ENCODE measurements around the gene OR2G3.

The OR2G3 gene

GRCh38 chr1:247574664-247575063, 30.7 kb upstream of the OR2G3 start:
- Histone ChIP-seq H3K27me3 (no peaks in the 10 kb centered on the region), H3K4me3 (no peak overlapping the region), H3K4me1 (no peaks in the 10 kb centered on the region), H3K9me3 (no peaks in the 10 kb centered on the region), H3K27ac (no peak overlapping the region), H3K36me3 (no peaks in the 10 kb centered on the region)
- no peak for TF ChIP-seq CTCF (IDR thresholded peaks at IDR 0.05)
- no peak for DNase-seq
- intact Hi-C loops (cut with DNase I; ENCODE audit: low total_unique reads) = no loop called here

- no peak overlapping the region for H3K27ac ChIP-seq
- H3K9me3 ChIP-seq = no peaks in the 10 kb centered on the region
- H3K4me1 ChIP-seq = no peaks in the 10 kb centered on the region
- intact Hi-C loops (cut with DNase I; ENCODE audit: low total_unique reads) = no loop called here
- H3K36me3 ChIP-seq = no peaks in the 10 kb centered on the region
- DNase-seq = no peak
- TF ChIP-seq CTCF (IDR thresholded peaks at IDR 0.05) = no peak
- H3K27me3 ChIP-seq = no peaks in the 10 kb centered on the region
- no peak overlapping the region for H3K4me3 ChIP-seq
Observed at GRCh38 chr1:247576514-247576913, 28.9 kb upstream of the OR2G3 start.

GRCh38 chr1:247578946-247579460, 26.4 kb upstream of the OR2G3 start:
- Histone ChIP-seq H3K4me3 (no peak overlapping the region), H3K36me3 (no peaks in the 10 kb centered on the region), H3K9me3 (no peaks in the 10 kb centered on the region), H3K4me1 (no peaks in the 10 kb centered on the region), H3K27ac (no peak overlapping the region), H3K27me3 (no peaks in the 10 kb centered on the region)
- TF ChIP-seq CTCF (IDR thresholded peaks at IDR 0.05) = no peak
- no peak for DNase-seq
- intact Hi-C loops (cut with DNase I; ENCODE audit: low total_unique reads) = no loop called here

GRCh38 chr1:247588060-247588459, 17.3 kb upstream of the OR2G3 start, which contains the start of gene OR2G2:
TSS of gene OR2G2 (plus strand) at chr1:247588360. CDS start at chr1:247588360, 0 bp downstream.
- Histone ChIP-seq H3K4me3 (no peak within 1 kb of the TSS), H3K27ac (no peak within 1 kb of the TSS), H3K36me3 (no peaks in the 10 kb centered on the region), H3K4me1 (no peaks in the 10 kb centered on the region), H3K9me3 (peaks cover 0 to 4% (median 0%) of the 10 kb centered on the region in 3 donors), H3K27me3 (no peaks in the 10 kb centered on the region)
- TF ChIP-seq CTCF (IDR thresholded peaks at IDR 0.05) = no peak
- intact Hi-C loops (cut with DNase I; ENCODE audit: low total_unique reads) = no loop called here
- no peak for DNase-seq

- no peaks in the 10 kb centered on the region for H3K9me3 ChIP-seq
- intact Hi-C loops (cut with DNase I; ENCODE audit: low total_unique reads) = no loop called here
- H3K4me3 ChIP-seq = no peak overlapping the region
- TF ChIP-seq CTCF (IDR thresholded peaks at IDR 0.05) = no peak
- no peaks in the 10 kb centered on the region for H3K36me3 ChIP-seq
- no peak for DNase-seq
- no peaks in the 10 kb centered on the region for H3K4me1 ChIP-seq
- H3K27me3 ChIP-seq = no peaks in the 10 kb centered on the region
- H3K27ac ChIP-seq = no peak overlapping the region
Observed at GRCh38 chr1:247613405-247613804, 8.0 kb downstream of the OR2G3 start.

- DNase-seq = no peak
- no peak for TF ChIP-seq CTCF (IDR thresholded peaks at IDR 0.05)
- intact Hi-C loops (cut with DNase I; ENCODE audit: low total_unique reads) = no loop called here
- Histone ChIP-seq H3K4me1 (no peaks in the 10 kb centered on the region), H3K9me3 (no peaks in the 10 kb centered on the region), H3K36me3 (no peaks in the 10 kb centered on the region), H3K27ac (no peak overlapping the region), H3K4me3 (no peak overlapping the region), H3K27me3 (no peaks in the 10 kb centered on the region)
Observed at GRCh38 chr1:247614625-247615024, 9.2 kb downstream of the OR2G3 start.
